Putamen (tissue), 1 donor: ENCODE measurements around the gene P2RX1.

Source experiments
- DNase-seq: peaks from one replicate; pipeline ENCODE4 v3.0.0-alpha.2; 2016; ENCODE audit warnings: low spot score

The P2RX1 gene

GRCh38 chr17:3924512-3925350 lies 8.5 kb upstream of the P2RX1 start:
- DNase-seq = no peak

- no peak for DNase-seq
Measured at GRCh38 chr17:3923466-3924190, 7.4 kb upstream of the P2RX1 start.

GRCh38 chr17:3922765-3923164 lies 6.5 kb upstream of the P2RX1 start:
- DNase-seq = no peak

- no peak for DNase-seq
Measured at GRCh38 chr17:3921502-3922319, 5.4 kb upstream of the P2RX1 start.

- no peak for DNase-seq
Measured at GRCh38 chr17:3921006-3921405, 4.7 kb upstream of the P2RX1 start.

- no peak for DNase-seq
Measured at GRCh38 chr17:3919123-3919624, 2.9 kb upstream of the P2RX1 start.

- no peak for DNase-seq
Measured at GRCh38 chr17:3918372-3919122, 2.3 kb upstream of the P2RX1 start.

GRCh38 chr17:3917391-3917931 lies 1.2 kb upstream of the P2RX1 start:
- no peak for DNase-seq

GRCh38 chr17:3916825-3917224 lies 560 bp upstream of the P2RX1 start:
- DNase-seq = no peak

- DNase-seq = no peak
Measured at GRCh38 chr17:3915581-3915994, 677 bp downstream of the P2RX1 start.

- no peak for DNase-seq
Measured at GRCh38 chr17:3914312-3914670, 2.0 kb downstream of the P2RX1 start.

GRCh38 chr17:3913531-3914311 lies 2.5 kb downstream of the P2RX1 start:
- peak; percentile 69 for DNase-seq

- no peak for DNase-seq
Measured at GRCh38 chr17:3912827-3913226, 3.4 kb downstream of the P2RX1 start.

GRCh38 chr17:3911271-3912053 lies 4.8 kb downstream of the P2RX1 start:
- DNase-seq = no peak

- no peak for DNase-seq
Measured at GRCh38 chr17:3910420-3911270, 5.6 kb downstream of the P2RX1 start.

GRCh38 chr17:3909257-3909656 lies 7.0 kb downstream of the P2RX1 start:
- DNase-seq = no peak

GRCh38 chr17:3907483-3908216 lies 8.6 kb downstream of the P2RX1 start:
- DNase-seq = no peak

- no peak for DNase-seq
Measured at GRCh38 chr17:3906881-3907280, 9.4 kb downstream of the P2RX1 start.
